CD14-positive monocyte (primary cell): ENCODE measurements around the gene RAB11FIP4. TPM values are rescaled to one million over a fixed set of nuclear protein-coding genes. Genes with fewer than 3 reads are reported as not detected.

ENCODE experiments used
- DNase-seq, 3 donors: peaks; one replicate each; pipeline ENCODE4 v3.0.0-alpha.2; 2011 to 2022
- H2AFZ ChIP-seq: 2 replicates; pipeline ENCODE4 v1.6.0; 2012; ENCODE audit warnings: mild to moderate bottlenecking, low read depth, low read length, inconsistent platforms; ENCODE audit not compliant: insufficient read depth, poor library complexity, severe bottlenecking
- H3K27ac ChIP-seq, 2 donors: 1 replicate in 1 of 2; 2 replicates in 1 of 2; pipeline ENCODE4 v1.5.1; 2012 to 2013; ENCODE audit warnings: low read length in 2 of 2, control low read depth in 1 of 2, inconsistent platforms in 1 of 2, low read depth in 1 of 2, mild to moderate bottlenecking in 1 of 2
- H3K27me3 ChIP-seq, 2 donors: one replicate each; pipeline versions ENCODE4 v1.6.0 to v1.6.1; 2011 to 2013; ENCODE audit warnings: low read length in 2 of 2; ENCODE audit not compliant: control insufficient read depth in 2 of 2, insufficient read depth in 2 of 2
- H3K36me3 ChIP-seq, 2 donors: replicated peaks in 1 of 2; 1 replicate in 1 of 2; 2 replicates in 1 of 2; pipeline versions ENCODE4 v1.5.1 to v1.6.1; 2012 to 2013; ENCODE audit warnings: low read length in 2 of 2, control low read depth in 1 of 2, inconsistent platforms in 1 of 2, mild to moderate bottlenecking in 1 of 2; ENCODE audit not compliant: insufficient read depth in 2 of 2, control insufficient read depth in 1 of 2
- H3K4me1 ChIP-seq, 2 donors: 1 replicate in 1 of 2; 2 replicates in 1 of 2; pipeline versions ENCODE4 v1.5.1 to v1.6.1; 2012 to 2013; ENCODE audit warnings: low read length in 2 of 2, control low read depth in 1 of 2, inconsistent platforms in 1 of 2, mild to moderate bottlenecking in 1 of 2, moderate library complexity in 1 of 2; ENCODE audit not compliant: insufficient read depth in 2 of 2, control insufficient read depth in 1 of 2
- H3K4me2 ChIP-seq: replicated peaks from 2 replicates; pipeline ENCODE3; 2012; ENCODE audit warnings: low read length, moderate library complexity, mild to moderate bottlenecking; ENCODE audit not compliant: poor library complexity, severe bottlenecking; ENCODE audit errors: extremely low read depth
- H3K4me3 ChIP-seq, 3 experiments: fragments of 200-600 bp in 1 of 3; sonication (generic) in 1 of 3; replicated peaks in 1 of 3; 1 replicate in 2 of 3; 2 replicates in 1 of 3; pipeline ENCODE4 v1.5.1; 2011 to 2013; ENCODE audit warnings: low read length in 3 of 3, mild to moderate bottlenecking in 3 of 3, control low read depth in 2 of 3, low read depth in 2 of 3, inconsistent platforms in 1 of 3, moderate library complexity in 1 of 3
- H3K79me2 ChIP-seq: 2 replicates; pipeline ENCODE4 v1.6.0; 2012; ENCODE audit warnings: mild to moderate bottlenecking, control low read depth, inconsistent platforms, low read length, moderate library complexity; ENCODE audit not compliant: insufficient read depth
- H3K9ac ChIP-seq: 2 replicates; pipeline ENCODE4 v1.6.0; 2017; ENCODE audit warnings: low read length, mild to moderate bottlenecking; ENCODE audit not compliant: insufficient read depth, poor library complexity, severe bottlenecking
- H3K9me3 ChIP-seq, 2 donors: replicated peaks in 1 of 2; 1 replicate in 1 of 2; 2 replicates in 1 of 2; pipeline versions ENCODE4 v1.5.1 to v1.6.1; 2012 to 2013; ENCODE audit warnings: low read length in 2 of 2, control low read depth in 1 of 2; ENCODE audit not compliant: control insufficient read depth in 1 of 2, insufficient read depth in 1 of 2
- H4K20me1 ChIP-seq: 2 replicates; pipeline ENCODE4 v1.6.0; 2012; ENCODE audit warnings: mild to moderate bottlenecking, low read length, control low read depth, moderate library complexity; ENCODE audit not compliant: insufficient read depth
- H3K27ac Mint-ChIP-seq, 7 donors: one replicate each; pipeline ENCODE4 v1.8.0; 2020; ENCODE audit warnings: mild to moderate bottlenecking in 7 of 7, mixed read lengths in 7 of 7, moderate library complexity in 6 of 7, inconsistent platforms in 2 of 7
- H3K27me3 Mint-ChIP-seq, 3 donors: one replicate each; pipeline ENCODE4 v1.8.0; 2021 to 2022; ENCODE audit warnings: low read depth in 3 of 3, mild to moderate bottlenecking in 3 of 3, mixed read lengths in 3 of 3, moderate library complexity in 3 of 3, inconsistent platforms in 1 of 3
- H3K36me3 Mint-ChIP-seq, 2 donors: one replicate each; pipeline ENCODE4 v1.8.0; 2020; ENCODE audit warnings: mixed read lengths in 2 of 2, inconsistent platforms in 1 of 2, mild to moderate bottlenecking in 1 of 2
- H3K4me1 Mint-ChIP-seq: one replicate; pipeline ENCODE4 v1.8.0; 2020; ENCODE audit warnings: mild to moderate bottlenecking, mixed read lengths
- H3K4me3 Mint-ChIP-seq, 2 donors: one replicate each; pipeline ENCODE4 v1.8.0; 2020; ENCODE audit warnings: mild to moderate bottlenecking in 2 of 2, mixed read lengths in 2 of 2, moderate library complexity in 1 of 2
- H3K9me3 Mint-ChIP-seq, 7 donors: one replicate each; pipeline ENCODE4 v1.8.0; 2020 to 2022; ENCODE audit warnings: mixed read lengths in 7 of 7, mild to moderate bottlenecking in 6 of 7, moderate library complexity in 6 of 7, inconsistent platforms in 2 of 7
- WGBS: methylation state at CpG from one replicate; pipeline ENCODE4 v1.1.5; 2013; ENCODE audit warnings: missing lambda C conversion rate; ENCODE audit not compliant: insufficient coverage; 5-methylcytosine and 5-hydroxymethylcytosine counted together
- intact Hi-C, 2 donors: fragments of 100-400 bp; cut with micrococcal nuclease; formaldehyde crosslinking; loops; one replicate each; pipeline versions ENCODE4 v1.15.0 to v1.15.1; 2023
- polyA plus RNA-seq, 3 donors: library from polyadenylated mRNA; depleted of rRNA in 1 of 3; unstranded in 2 of 3; stranded (reverse) in 1 of 3; fragments of 300-500 nt in 2 of 3; fragments of >200 nt in 1 of 3; fragmentation: Illumina TruSeq in 2 of 3; gene quantifications; 1 replicate in 2 of 3; 2 replicates in 1 of 3; pipeline ENCODE4 v1.2.3, GENCODE V29; 2012 to 2021
- TF ChIP-seq, protein P1 (sequence below): fragments of 200-600 bp; IDR thresholded peaks from one replicate; pipeline ENCODE4 v1.8.0; 2022; ENCODE audit warnings: antibody characterized with exemption, mild to moderate bottlenecking

Gene RAB11FIP4
- polyA plus RNA-seq, 3 donors: 10.4 to 21.9 (median 16.2) TPM

DNA sequence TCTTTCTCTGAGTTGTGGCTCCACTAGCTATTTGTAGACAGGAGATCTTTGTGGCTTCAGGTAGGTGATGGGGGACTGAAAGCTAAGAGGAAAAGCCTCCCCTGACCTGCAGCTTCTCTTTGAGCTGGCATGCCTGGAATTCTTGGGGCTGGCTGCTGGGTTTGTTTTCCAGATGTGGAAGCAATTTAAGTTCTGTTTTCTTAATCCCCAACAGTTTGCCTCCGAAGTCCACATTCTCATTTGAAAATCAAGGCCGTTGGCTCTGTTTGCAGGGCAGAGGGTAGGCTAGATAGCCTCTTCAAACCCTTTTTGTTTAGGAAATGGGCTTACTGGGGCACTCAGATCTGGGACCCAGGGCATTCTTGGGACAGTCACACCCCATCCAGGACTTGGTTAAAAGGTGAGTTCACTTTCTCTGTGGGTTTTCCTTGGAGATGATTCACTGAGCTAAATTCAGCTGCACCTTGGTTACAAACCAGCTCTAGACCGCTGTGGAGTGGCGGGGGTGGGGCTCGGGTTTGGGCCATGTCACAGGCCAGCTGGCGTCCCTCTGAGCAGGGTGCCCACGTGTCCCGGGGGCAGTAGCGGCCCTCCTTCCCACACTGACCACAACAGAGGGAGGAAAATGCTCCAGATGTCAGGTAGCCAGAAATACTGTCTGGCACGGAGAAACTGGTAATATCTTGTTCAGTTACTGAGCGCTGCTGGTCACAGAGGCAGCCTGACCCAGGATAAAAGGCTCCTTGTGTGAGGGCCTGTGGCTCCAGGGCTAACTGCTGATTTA lies 108.5 kb downstream of the RAB11FIP4 start:
- Histone ChIP-seq H2AFZ (no peak overlapping the region), H3K4me1 (peaks cover 9 to 16% of the 10 kb centered on the region in 2 donors), H4K20me1 (peaks cover 24% of the 10 kb centered on the region), H3K27ac (no peak overlapping the region), H3K4me2 (no peak overlapping the region), H3K9ac (no peak overlapping the region), H3K4me3 (no peak overlapping the region), H3K27me3 (no peaks in the 10 kb centered on the region), H3K79me2 (peaks cover 23% of the 10 kb centered on the region), H3K9me3 (no peaks in the 10 kb centered on the region), H3K36me3 (peaks cover 0 to 5% of the 10 kb centered on the region in 2 donors)
- no peak for DNase-seq
- TF ChIP-seq, protein P1, sequence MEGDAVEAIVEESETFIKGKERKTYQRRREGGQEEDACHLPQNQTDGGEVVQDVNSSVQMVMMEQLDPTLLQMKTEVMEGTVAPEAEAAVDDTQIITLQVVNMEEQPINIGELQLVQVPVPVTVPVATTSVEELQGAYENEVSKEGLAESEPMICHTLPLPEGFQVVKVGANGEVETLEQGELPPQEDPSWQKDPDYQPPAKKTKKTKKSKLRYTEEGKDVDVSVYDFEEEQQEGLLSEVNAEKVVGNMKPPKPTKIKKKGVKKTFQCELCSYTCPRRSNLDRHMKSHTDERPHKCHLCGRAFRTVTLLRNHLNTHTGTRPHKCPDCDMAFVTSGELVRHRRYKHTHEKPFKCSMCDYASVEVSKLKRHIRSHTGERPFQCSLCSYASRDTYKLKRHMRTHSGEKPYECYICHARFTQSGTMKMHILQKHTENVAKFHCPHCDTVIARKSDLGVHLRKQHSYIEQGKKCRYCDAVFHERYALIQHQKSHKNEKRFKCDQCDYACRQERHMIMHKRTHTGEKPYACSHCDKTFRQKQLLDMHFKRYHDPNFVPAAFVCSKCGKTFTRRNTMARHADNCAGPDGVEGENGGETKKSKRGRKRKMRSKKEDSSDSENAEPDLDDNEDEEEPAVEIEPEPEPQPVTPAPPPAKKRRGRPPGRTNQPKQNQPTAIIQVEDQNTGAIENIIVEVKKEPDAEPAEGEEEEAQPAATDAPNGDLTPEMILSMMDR: no peak
- Mint-ChIP-seq H3K36me3 (peaks cover 4 to 8% of the 10 kb centered on the region in 2 donors), H3K27me3 (peaks cover 2 to 6% (median 3%) of the 10 kb centered on the region in 3 donors), H3K4me3 (no peak overlapping the region), H3K27ac (peak overlapping the region in 1 of 7 donors; percentile 60), H3K9me3 (no peaks in the 10 kb centered on the region), H3K4me1 (peaks cover 13% of the 10 kb centered on the region)
- intact Hi-C loops: loop anchor here in 1 of 2 donors (10.0 kb wide), 1 partner anchor 85 kb away; no protein-coding TSS in a partner anchor
- 55% methylated on average over 9 of the region's 11 CpGs for WGBS

DNA sequence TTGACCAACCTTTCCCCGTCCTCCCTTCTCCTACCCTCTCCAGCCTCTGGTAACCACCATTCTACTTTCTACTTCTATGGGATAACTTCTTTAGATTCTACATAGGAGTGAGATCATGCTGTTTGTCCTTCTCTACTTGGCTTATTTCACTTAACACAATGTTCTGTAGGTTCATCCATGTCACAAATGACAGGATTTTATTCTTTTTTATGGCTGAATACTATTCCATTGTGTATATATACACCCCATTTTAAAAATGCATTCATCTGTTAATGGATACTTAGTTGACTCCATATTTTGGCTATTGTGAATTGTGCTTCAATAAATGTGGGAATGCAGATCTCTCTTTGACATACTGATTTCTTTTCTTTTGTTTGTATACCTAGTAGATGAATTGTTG lies 115.0 kb downstream of the RAB11FIP4 start:
- intact Hi-C loops: no loop called here
- H4K20me1 ChIP-seq: peaks cover 45% of the 10 kb centered on the region
- Mint-ChIP-seq H3K4me1 (peaks cover 31% of the 10 kb centered on the region), H3K36me3 (peaks cover 0 to 12% of the 10 kb centered on the region in 2 donors), H3K4me3 (no peak overlapping the region), H3K9me3 (peaks cover 0 to 4% (median 0%) of the 10 kb centered on the region in 7 donors), H3K27ac (no peak overlapping the region), H3K27me3 (peaks cover under 1 to 2% (median 2%) of the 10 kb centered on the region in 3 donors)
- H3K27me3 ChIP-seq: no peaks in the 10 kb centered on the region
- peaks cover 27 to 34% of the 10 kb centered on the region in 2 donors for H3K4me1 ChIP-seq
- no peak overlapping the region for H3K9ac ChIP-seq
- TF ChIP-seq, protein P1: no peak
- no peak overlapping the region for H2AFZ ChIP-seq
- H3K36me3 ChIP-seq: no peaks in the 10 kb centered on the region
- H3K4me3 ChIP-seq: no peak overlapping the region
- no peak overlapping the region for H3K4me2 ChIP-seq
- no CpG with 5 or more reads among the region's 1 CpG for WGBS
- no peaks in the 10 kb centered on the region for H3K9me3 ChIP-seq
- no peak overlapping the region for H3K27ac ChIP-seq
- no peaks in the 10 kb centered on the region for H3K79me2 ChIP-seq
- no peak for DNase-seq
